Gastroesophageal sphincter (tissue), 3 donors: ENCODE data around the gene NKX3-2.

Experiments
- EP300 ChIP-seq: sonication (generic); formaldehyde crosslinking; IDR thresholded peaks from one replicate; pipeline ENCODE4 v1.6.1; 2017; ENCODE audit warnings: antibody characterized with exemption, mild to moderate bottlenecking
- POLR2A ChIP-seq, 2 donors: fragments of 450-650 bp; IDR thresholded peaks; one replicate each; pipeline ENCODE4 v1.6.1; 2017; ENCODE audit warnings: antibody characterized with exemption in 2 of 2, mild to moderate bottlenecking in 2 of 2, moderate library complexity in 1 of 2
- POLR2AphosphoS5 ChIP-seq: sonication (generic); formaldehyde crosslinking; IDR thresholded peaks from one replicate; pipeline ENCODE4 v1.6.1; 2017; ENCODE audit warnings: antibody characterized with exemption
- TF ChIP-seq, protein P1 (sequence below), 4 experiments: fragments of 200-600 bp in 2 of 4; fragments of 450-650 bp in 2 of 4; sonication (generic) in 1 of 4; IDR thresholded peaks; one replicate each; pipeline ENCODE4 v1.5.1; 2017 to 2019; ENCODE audit warnings: antibody characterized with exemption in 4 of 4, mild to moderate bottlenecking in 2 of 4, moderate library complexity in 2 of 4

DNA sequence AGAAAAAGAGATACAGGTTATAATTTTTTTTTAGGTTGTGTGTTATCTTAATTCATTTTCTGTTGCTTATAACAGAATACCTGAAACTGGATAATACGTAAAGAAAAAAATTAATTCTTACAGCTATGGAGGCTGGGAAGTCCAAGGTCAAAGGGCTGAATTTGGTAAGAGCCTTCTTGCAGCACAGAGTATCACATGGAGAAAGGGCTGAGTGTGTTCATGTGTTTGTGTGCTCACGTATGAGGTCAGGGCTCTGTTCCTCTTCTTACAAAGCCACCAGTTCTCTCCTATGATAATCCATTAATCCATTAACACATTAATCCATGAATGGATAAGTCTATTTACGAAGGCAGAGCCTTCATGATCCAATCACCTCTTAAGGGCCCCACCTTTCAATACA is 51.6 kb downstream of the NKX3-2 start:
- TF ChIP-seq, protein P1, sequence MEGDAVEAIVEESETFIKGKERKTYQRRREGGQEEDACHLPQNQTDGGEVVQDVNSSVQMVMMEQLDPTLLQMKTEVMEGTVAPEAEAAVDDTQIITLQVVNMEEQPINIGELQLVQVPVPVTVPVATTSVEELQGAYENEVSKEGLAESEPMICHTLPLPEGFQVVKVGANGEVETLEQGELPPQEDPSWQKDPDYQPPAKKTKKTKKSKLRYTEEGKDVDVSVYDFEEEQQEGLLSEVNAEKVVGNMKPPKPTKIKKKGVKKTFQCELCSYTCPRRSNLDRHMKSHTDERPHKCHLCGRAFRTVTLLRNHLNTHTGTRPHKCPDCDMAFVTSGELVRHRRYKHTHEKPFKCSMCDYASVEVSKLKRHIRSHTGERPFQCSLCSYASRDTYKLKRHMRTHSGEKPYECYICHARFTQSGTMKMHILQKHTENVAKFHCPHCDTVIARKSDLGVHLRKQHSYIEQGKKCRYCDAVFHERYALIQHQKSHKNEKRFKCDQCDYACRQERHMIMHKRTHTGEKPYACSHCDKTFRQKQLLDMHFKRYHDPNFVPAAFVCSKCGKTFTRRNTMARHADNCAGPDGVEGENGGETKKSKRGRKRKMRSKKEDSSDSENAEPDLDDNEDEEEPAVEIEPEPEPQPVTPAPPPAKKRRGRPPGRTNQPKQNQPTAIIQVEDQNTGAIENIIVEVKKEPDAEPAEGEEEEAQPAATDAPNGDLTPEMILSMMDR (IDR thresholded peaks at IDR 0.05), result no peak
- TF ChIP-seq EP300 (no peak), POLR2AphosphoS5 (no peak), POLR2A (IDR thresholded peaks at IDR 0.05) (no peak)
